HepG2 (cell line): Measurements from ENCODE around the gene TBC1D2B. TPM values are rescaled to one million over a fixed set of nuclear protein-coding genes. Genes with fewer than 3 reads are reported as not detected.

Experiments
- CREM ChIP-seq, 2 experiments: sonication (generic) in 1 of 2; formaldehyde crosslinking in 1 of 2; IDR thresholded peaks; 2 replicates each; pipeline versions ENCODE4 v1.4.0 to v1.6.1; 2016 to 2020; ENCODE audit warnings: antibody characterized with exemption in 1 of 2, mild to moderate bottlenecking in 1 of 2, missing genetic modification reagents in 1 of 2
- FOXK2 ChIP-seq: fragments of 450-650 bp; IDR thresholded peaks from 2 replicates; pipeline ENCODE4 v1.6.1; 2016
- GATAD2A ChIP-seq: IDR thresholded peaks from 2 replicates; pipeline ENCODE4 v1.6.1; 2016
- HNF4A ChIP-seq: sonication (generic); formaldehyde crosslinking; IDR thresholded peaks from 2 replicates; pipeline ENCODE4 v1.4.0; 2020; ENCODE audit warnings: missing genetic modification reagents
- HOXA5 ChIP-seq: sonication (generic); formaldehyde crosslinking; IDR thresholded peaks from 2 replicates; pipeline ENCODE4 v1.4.0; 2020; ENCODE audit warnings: missing genetic modification reagents
- MED1 ChIP-seq: sonication (generic); formaldehyde crosslinking; IDR thresholded peaks from 2 replicates; pipeline ENCODE4 v1.4.0; 2020; ENCODE audit warnings: missing genetic modification reagents
- MTF2 ChIP-seq: sonication (generic); formaldehyde crosslinking; IDR thresholded peaks from 2 replicates; pipeline ENCODE4 v1.5.0; 2020; ENCODE audit warnings: missing genetic modification reagents, borderline replicate concordance
- NFAT5 ChIP-seq: sonication (generic); formaldehyde crosslinking; IDR thresholded peaks from 2 replicates; pipeline ENCODE4 v1.4.0; 2020; ENCODE audit warnings: missing genetic modification reagents
- RBM39 ChIP-seq: fragments of 200-400 bp; formaldehyde crosslinking; IDR thresholded peaks from one replicate; pipeline ENCODE4 v1.6.1; 2018; ENCODE audit warnings: antibody characterized with exemption, mild to moderate bottlenecking, low read depth, low read length; ENCODE audit not compliant: poor library complexity, severe bottlenecking
- SCMH1 ChIP-seq: sonication (generic); formaldehyde crosslinking; IDR thresholded peaks from 2 replicates; pipeline ENCODE4 v1.9.0; 2021; ENCODE audit warnings: missing genetic modification reagents, mild to moderate bottlenecking, borderline replicate concordance
- TFE3 ChIP-seq: IDR thresholded peaks from 2 replicates; pipeline ENCODE4 v1.6.1; 2016
- YEATS4 ChIP-seq: sonication (generic); formaldehyde crosslinking; IDR thresholded peaks from 2 replicates; pipeline ENCODE4 v1.4.0; 2020; ENCODE audit warnings: missing genetic modification reagents, borderline replicate concordance
- YY1 ChIP-seq: IDR thresholded peaks from 2 replicates; pipeline ENCODE4 v1.6.1; 2011; ENCODE audit warnings: low read length, low read depth, moderate library complexity, mild to moderate bottlenecking; ENCODE audit not compliant: insufficient read depth, insufficient replicate concordance
- ZFP36L1 ChIP-seq: sonication (generic); formaldehyde crosslinking; IDR thresholded peaks from 2 replicates; pipeline ENCODE4 v1.8.0; 2022; ENCODE audit warnings: mild to moderate bottlenecking, missing genetic modification reagents, moderate library complexity
- ZNF274 ChIP-seq: sonication (generic); formaldehyde crosslinking; IDR thresholded peaks from 2 replicates; pipeline ENCODE4 v1.5.1; 2020; ENCODE audit warnings: mild to moderate bottlenecking, missing genetic modification reagents
- ZNF414 ChIP-seq: sonication (generic); formaldehyde crosslinking; IDR thresholded peaks from 2 replicates; pipeline ENCODE4 v1.5.0; 2020; ENCODE audit warnings: missing genetic modification reagents
- ZNF432 ChIP-seq: sonication (generic); formaldehyde crosslinking; IDR thresholded peaks from 2 replicates; pipeline ENCODE4 v1.5.0; 2020; ENCODE audit warnings: missing genetic modification reagents, mild to moderate bottlenecking, borderline replicate concordance
- ZNF543 ChIP-seq: sonication (generic); formaldehyde crosslinking; IDR thresholded peaks from 2 replicates; pipeline ENCODE4 v1.4.0; 2020; ENCODE audit warnings: mild to moderate bottlenecking, missing genetic modification reagents
- ZNF589 ChIP-seq: sonication (generic); formaldehyde crosslinking; conservative IDR thresholded peaks from 2 replicates; pipeline ENCODE4 v1.8.0; 2022; ENCODE audit warnings: mild to moderate bottlenecking, moderate library complexity, missing genetic modification reagents
- polyA plus RNA-seq, 8 experiments: library from polyadenylated mRNA; depleted of rRNA in 3 of 8; stranded (reverse) in 7 of 8; unstranded in 1 of 8; fragments of >200 nt; fragmentation: Illumina TruSeq in 4 of 8; extraction: Trizol in 4 of 8; gene quantifications; 2 replicates each; pipeline versions ENCODE4 v1.2.1 to v1.2.3, GENCODE V29; 2011 to 2016; ENCODE audit warnings: low read depth in 4 of 8, missing spikeins in 1 of 8, mixed read lengths in 1 of 8; ENCODE audit not compliant: insufficient read depth in 1 of 8
- total RNA-seq, 5 experiments: library from RNA; depleted of rRNA; stranded (reverse); fragments of >200 nt; fragmentation: Illumina TruSeq; extraction: Trizol; gene quantifications; 2 replicates each; pipeline ENCODE4 v1.2.3, GENCODE V29; 2016; ENCODE audit warnings: low read depth in 1 of 5
- TF ChIP-seq, protein P1 (sequence below): sonication (generic); formaldehyde crosslinking; IDR thresholded peaks from 2 replicates; pipeline ENCODE4 v1.9.0; 2021; ENCODE audit warnings: missing genetic modification reagents, mild to moderate bottlenecking, borderline replicate concordance

The TBC1D2B gene
- total and polyA plus RNA-seq, 2 of the 13 experiments (the other 11 are each of a cell fraction or from before 2014, with no cell fraction given): 10.1 to 14.4 TPM

GRCh38 chr15:78072080-78072892, 5.2 kb downstream of the TBC1D2B start (continued):
- no peak for TF ChIP-seq ZFP36L1 (CRISPR knock-in tag)
- no peak for TF ChIP-seq HOXA5 (CRISPR knock-in tag)
- no peak for TF ChIP-seq RBM39
- no peak for TF ChIP-seq NFAT5 (CRISPR knock-in tag)
- no peak for TF ChIP-seq SCMH1 (CRISPR knock-in tag)
- no peak for TF ChIP-seq ZNF274
- no peak for TF ChIP-seq FOXK2
- peak; percentile 31; the same call in 1 of the 2 replicates for TF ChIP-seq MED1 (CRISPR knock-in tag)
- TF ChIP-seq YY1: no peak
- 0 out of 2 replicates have a peak, but pooled peaks have one; percentile 33 for TF ChIP-seq ZNF543
- TF ChIP-seq ZNF432 (CRISPR knock-in tag): no peak
- no peak for TF ChIP-seq YEATS4 (CRISPR knock-in tag)
- peak; percentile 86 for TF ChIP-seq TFE3 (CRISPR knock-in tag)
- TF ChIP-seq ZNF589 (CRISPR knock-in tag): no peak
- TF ChIP-seq MTF2 (CRISPR knock-in tag): no peak
- no peak for TF ChIP-seq ZNF414
- TF ChIP-seq, protein P1, sequence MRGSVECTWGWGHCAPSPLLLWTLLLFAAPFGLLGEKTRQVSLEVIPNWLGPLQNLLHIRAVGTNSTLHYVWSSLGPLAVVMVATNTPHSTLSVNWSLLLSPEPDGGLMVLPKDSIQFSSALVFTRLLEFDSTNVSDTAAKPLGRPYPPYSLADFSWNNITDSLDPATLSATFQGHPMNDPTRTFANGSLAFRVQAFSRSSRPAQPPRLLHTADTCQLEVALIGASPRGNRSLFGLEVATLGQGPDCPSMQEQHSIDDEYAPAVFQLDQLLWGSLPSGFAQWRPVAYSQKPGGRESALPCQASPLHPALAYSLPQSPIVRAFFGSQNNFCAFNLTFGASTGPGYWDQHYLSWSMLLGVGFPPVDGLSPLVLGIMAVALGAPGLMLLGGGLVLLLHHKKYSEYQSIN (CRISPR knock-in tag): no peak
- peak; percentile 52; the same call in 1 of the 2 replicates for TF ChIP-seq CREM (IDR thresholded peaks at IDR 0.05)
- TF ChIP-seq CREM (CRISPR knock-in tag; IDR thresholded peaks at IDR 0.05): no peak
- peak; percentile 64 for TF ChIP-seq HNF4A (CRISPR knock-in tag)
- peak; percentile 50; the same call in 1 of the 2 replicates for TF ChIP-seq GATAD2A (CRISPR knock-in tag)
